Endometrial microvascular endothelial cells (primary cell): ENCODE results near the gene MAPK8IP3. TPM values are rescaled to one million over a fixed set of nuclear protein-coding genes. Genes with fewer than 3 reads are reported as not detected.

ENCODE experiments used
- in situ Hi-C: cut with HindIII; loops from 2 replicates; pipeline ENCODE4 v1.10.0; 2017; ENCODE audit warnings: low sequenced_read_pairs, low pct_unique_long_range_greater_than_20kb; ENCODE audit errors: inconsistent ontology term
- total RNA-seq: library from RNA; depleted of rRNA; stranded (reverse); fragments of >200 nt; gene quantifications from one replicate; pipeline ENCODE4 v1.2.3, GENCODE V29; 2015; ENCODE audit errors: inconsistent ontology term

Gene MAPK8IP3
- total RNA-seq, 1 donor from 2014 or later, result 35.8 TPM

DNA sequence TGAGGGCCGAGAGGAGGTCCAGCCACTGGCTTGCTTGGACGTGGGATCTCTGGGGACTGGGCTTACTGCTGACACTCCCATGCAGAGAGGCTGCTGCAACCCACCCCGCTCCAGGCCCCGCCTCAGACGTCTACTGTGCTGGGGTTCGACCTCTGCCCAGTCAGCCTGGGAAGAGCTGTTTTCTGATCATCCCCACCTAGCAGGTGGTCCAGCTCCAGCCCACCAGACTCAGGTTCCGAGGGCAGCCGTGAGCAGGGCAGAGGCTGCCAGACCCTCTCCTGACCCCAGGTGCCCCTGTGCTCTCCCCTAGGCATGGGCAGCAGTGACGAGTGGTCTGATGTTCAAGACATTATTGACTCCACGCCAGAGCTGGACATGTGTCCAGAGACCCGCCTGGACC lies 41.9 kb downstream of the MAPK8IP3 start:
- in situ Hi-C loops, result no loop called here

DNA sequence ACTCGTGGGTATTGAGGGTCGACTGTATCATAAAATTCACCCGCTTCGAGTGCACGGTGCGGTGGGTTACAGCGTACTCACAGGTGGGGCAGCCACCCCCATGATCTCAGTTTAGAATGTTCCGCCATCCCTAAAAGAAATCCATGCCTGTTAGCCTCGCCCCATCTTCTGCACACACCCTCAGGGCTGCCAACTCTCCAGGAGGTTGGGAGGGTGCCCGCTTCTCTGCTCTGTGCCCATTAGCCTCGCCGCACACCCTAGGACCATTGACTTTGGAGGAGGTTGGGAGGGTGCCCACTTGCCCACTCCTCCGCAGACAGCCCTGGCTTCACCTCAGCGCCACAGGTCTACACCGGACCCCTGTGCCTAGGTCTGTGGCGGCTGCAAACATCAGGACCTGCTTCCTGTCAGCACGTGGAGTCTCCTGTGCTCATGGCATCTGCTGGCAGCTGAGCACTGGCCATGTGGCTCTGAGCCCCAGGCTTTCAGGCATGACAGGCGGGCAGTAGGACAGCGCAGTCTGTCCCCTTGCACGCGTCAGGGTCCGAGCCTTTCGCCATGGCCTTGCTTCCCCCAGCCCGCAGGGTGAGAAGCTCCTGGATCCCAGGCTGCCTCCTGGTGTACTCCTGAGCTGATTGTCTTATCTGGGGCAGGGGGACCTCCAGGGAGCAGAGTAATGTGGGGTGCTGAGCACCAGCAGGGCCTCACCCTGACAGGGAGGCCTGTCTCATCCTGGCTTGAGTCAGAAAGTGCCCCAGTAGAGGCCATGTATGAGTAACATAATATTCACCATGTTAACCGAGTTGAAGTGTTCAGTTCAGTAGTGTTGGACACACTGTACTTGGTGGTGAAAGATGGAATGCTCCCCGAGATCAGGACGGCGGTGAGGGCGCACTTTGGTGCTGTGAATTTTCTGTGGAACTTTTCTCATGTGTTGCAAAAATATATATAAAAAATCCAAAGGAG lies 43.4 kb downstream of the MAPK8IP3 start:
- in situ Hi-C loops, result no loop called here

DNA sequence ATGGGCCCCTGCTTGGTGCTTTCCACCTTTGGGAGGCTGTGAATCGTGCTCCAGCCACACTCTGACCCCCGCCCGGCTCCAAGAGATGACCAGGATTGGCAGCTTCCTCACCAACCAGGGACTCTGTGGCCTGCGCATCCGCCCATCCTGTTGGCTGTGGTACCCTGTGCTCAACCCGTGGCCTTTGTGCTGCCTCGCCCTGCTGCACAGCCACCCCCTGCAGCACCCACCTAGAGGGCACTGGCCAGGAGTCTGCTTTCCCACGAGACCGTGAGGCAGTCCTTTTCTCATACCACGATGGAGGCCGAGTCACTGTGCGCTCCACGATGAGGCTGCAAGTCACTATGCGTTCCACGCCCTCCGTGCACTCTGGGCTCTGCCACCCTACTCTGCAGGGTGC lies 46.0 kb downstream of the MAPK8IP3 start:
- in situ Hi-C loops, result no loop called here

GRCh38 chr16:1752853-1753252 lies 46.9 kb downstream of the MAPK8IP3 start:
- in situ Hi-C loops, result no loop called here

DNA sequence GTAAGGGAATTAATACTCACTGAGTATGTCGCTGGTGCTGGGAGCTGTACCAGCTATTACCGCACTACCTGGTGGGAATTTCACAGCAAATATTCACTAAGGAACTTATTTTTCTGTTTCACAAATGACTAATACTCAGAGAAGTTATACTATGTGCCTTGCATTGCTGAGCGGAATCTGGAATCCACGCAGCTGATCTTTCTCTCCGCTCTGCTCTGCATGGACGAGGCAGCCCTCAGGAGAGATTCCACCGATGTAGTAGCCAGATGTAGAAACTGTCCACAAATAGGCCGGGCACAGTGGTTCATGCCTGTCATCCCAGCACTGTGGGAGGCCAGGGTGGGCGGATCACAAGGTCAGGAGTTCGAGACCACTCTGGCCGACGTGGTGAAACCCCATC lies 48.2 kb downstream of the MAPK8IP3 start:
- in situ Hi-C loops, result no loop called here

DNA sequence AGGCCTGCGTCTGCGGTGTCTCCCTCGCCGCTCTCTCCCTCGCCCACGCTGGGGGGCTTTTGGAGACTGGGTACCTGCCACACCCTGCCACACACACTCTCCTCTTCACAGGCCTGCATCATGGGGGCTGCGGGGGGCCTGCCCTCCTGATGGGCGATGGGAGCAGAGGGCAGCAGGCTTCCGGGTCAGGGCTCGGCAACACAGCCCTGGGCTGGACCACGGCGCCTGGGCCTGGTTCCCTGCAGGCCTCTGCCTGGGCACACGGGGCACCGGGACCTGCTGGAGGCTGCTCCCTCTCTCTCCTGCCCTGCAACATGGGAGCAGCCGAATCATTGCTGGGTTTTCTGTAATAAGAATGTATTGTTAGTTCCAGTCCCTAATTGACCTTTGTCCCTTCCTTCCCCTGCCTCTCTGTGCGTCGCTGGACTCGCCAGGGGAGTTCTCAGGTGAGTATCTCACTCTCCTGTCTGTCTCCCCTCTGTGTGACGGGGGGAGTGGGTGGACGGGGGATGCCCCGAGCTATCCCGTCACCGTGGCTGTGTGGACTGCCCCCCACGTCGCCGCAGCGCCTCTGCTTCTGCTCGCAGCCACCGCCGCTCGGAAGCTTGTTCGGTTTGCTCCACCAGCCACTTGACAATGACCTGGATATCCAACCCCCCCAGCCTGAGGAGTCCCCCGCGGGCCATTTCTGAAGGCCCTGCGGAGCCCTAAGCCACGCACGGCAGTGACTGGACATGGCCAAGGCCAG lies 51.9 kb downstream of the MAPK8IP3 start:
- in situ Hi-C loops, result no loop called here

GRCh38 chr16:1758923-1759322 lies 52.9 kb downstream of the MAPK8IP3 start:
- in situ Hi-C loops, result no loop called here

GRCh38 chr16:1759511-1759910 lies 53.5 kb downstream of the MAPK8IP3 start:
- in situ Hi-C loops, result no loop called here

GRCh38 chr16:1760911-1761310 lies 54.9 kb downstream of the MAPK8IP3 start:
- in situ Hi-C loops, result no loop called here

GRCh38 chr16:1761751-1762150 lies 55.8 kb downstream of the MAPK8IP3 start:
- in situ Hi-C loops, result no loop called here

DNA sequence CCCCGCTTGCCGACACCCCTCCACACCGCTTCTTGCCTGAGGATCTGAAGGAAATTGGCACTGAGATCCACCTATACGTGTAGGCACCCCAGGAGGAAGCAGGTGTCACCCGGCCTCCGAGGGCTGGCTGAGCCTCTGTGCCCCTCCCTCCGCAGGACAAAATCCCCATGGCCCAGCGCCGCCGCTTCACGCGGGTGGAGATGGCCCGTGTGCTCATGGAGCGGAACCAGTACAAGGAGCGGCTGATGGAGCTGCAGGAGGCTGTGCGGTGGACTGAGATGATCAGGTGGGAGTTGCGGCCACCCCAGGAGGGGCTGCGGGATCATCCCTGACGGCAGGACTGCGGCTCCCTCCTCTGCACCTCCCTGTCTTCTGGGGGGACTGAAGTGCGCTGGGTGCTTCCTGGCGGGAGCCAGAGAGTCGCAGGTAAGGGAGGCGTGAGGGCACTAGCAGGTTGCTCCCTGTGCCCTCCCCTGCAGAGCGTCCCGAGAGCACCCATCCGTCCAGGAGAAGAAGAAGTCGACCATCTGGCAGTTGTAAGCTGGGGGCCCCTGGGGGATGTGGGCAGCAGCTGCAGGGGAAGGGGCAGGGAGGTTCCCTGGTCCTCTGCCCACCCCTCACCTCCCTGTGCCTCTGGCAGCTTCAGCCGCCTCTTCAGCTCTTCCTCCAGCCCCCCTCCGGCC lies 56.3 kb downstream of the MAPK8IP3 start:
- in situ Hi-C loops, result no loop called here

- in situ Hi-C loops, result no loop called here
Observed at GRCh38 chr16:1762879-1763520, 57.0 kb downstream of the MAPK8IP3 start.

DNA sequence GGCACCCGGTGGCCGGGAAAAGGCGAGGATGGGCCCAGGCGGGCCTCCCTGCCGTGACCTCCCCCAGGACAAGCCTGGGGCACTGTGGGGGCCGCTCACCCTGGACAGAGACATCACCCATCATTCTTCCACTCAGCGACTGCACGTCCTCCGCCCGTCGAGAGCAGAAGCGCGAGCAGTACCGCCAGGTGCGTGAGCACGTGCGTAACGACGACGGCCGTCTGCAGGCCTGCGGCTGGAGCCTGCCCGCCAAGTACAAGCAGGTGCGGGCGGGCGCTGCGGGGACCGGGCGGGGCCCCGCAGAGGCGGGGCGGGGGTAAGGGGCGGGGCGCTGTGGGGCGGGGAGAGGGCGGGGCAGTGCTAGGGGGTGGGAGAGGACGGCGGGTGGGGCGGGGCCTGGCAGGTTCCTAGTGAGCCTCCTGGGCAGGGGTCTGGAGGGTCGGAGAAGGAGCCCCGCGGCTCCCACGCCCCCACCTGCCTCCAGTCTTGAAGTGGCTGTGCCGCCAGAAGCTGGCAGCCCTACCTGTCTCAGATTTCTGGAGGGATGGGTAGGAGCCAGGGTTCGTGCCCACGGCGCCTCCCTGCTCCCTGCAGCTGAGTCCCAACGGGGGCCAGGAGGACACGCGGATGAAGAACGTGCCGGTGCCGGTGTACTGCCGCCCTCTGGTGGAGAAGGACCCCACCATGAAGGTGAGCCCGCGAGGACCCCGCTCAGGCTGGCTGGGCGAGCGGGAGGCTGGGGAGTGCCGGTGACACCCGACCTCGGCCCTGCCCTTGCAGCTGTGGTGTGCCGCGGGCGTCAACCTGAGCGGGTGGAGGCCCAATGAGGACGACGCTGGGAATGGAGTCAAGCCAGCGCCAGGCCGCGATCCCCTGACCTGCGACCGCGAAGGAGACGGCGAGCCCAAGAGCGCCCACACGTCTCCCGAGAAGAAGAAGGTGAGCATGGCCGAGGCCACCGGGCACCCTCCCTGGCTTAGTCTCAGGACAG lies 57.8 kb downstream of the MAPK8IP3 start:
- in situ Hi-C loops, result no loop called here

DNA sequence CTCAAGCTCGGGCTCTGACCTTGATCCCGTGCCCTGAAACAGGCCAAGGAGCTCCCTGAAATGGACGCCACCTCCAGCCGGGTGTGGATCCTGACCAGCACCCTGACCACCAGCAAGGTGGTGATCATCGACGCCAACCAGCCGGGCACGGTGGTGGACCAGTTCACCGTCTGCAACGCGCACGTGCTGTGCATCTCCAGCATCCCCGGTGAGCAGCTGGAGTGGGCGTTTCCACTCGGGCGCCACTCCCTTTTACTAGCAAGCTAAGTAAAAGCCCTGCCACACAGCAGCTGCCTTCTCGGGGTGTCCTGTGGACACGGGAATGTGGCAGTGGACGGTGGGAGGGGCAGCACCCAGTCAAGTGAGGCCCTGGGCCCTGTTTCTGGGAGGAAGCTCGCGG lies 59.0 kb downstream of the MAPK8IP3 start:
- in situ Hi-C loops, result no loop called here

DNA sequence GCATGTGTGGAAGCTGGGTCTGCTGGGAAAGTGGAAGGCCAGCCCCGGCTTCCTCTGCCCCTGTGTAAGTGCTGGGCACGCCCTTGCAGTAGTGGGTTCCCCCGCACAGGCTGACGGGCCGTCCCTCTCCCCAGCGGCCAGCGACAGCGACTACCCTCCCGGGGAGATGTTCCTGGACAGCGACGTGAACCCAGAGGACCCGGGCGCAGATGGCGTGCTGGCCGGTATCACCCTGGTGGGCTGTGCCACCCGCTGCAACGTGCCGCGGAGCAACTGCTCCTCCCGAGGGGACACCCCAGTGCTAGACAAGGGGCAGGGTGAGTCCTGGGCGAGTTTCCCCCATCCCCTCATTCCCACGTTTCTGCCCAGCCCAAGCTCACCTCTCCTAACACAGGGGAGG lies 59.8 kb downstream of the MAPK8IP3 start:
- in situ Hi-C loops, result no loop called here

- in situ Hi-C loops, result no loop called here
Observed at GRCh38 chr16:1766231-1766630, 60.2 kb downstream of the MAPK8IP3 start.

- in situ Hi-C loops, result no loop called here
Observed at GRCh38 chr16:1766701-1767100, 60.7 kb downstream of the MAPK8IP3 start.
